Activated naive CD8-positive, alpha-beta T cell treated with anti-CD3 and anti-CD28 coated beads, Interleukin-2, amount 10 ng/mL, durations not matched to agents 7 days and 5 days (primary cell): ENCODE results near the gene LDLRAD4. TPM values are rescaled to one million over a fixed set of nuclear protein-coding genes. Genes with fewer than 3 reads are reported as not detected.

ENCODE experiments used
- ATAC-seq: fragments of 150-1000 bp; cut with Tn5 transposase; one replicate; pipeline ENCODE4 v1.10.0; 2021; ENCODE audit warnings: low read depth, moderate library complexity
- POLR2A ChIA-PET: fragments of 350-600 bp; sonication (Branson Sonifier 250); formaldehyde crosslinking; loops from one replicate; lab custom pipeline; 2021; ENCODE audit warnings: antibody characterized with exemption; lab: Charles Lee
- DNase-seq: peaks from one replicate; pipeline ENCODE4 v3.0.0; 2021
- H3K27ac Mint-ChIP-seq: one replicate; pipeline ENCODE4 v1.8.0; 2022; ENCODE audit warnings: mild to moderate bottlenecking, mixed read lengths
- H3K27me3 Mint-ChIP-seq: one replicate; pipeline ENCODE4 v1.8.0; 2022; ENCODE audit warnings: mild to moderate bottlenecking, moderate library complexity, mixed read lengths
- H3K36me3 Mint-ChIP-seq: one replicate; pipeline ENCODE4 v1.8.0; 2021; ENCODE audit warnings: mild to moderate bottlenecking, mixed read lengths
- H3K4me1 Mint-ChIP-seq: one replicate; pipeline ENCODE4 v1.8.0; 2021; ENCODE audit warnings: mixed read lengths
- H3K4me3 Mint-ChIP-seq: one replicate; pipeline ENCODE4 v1.8.0; 2022; ENCODE audit warnings: mild to moderate bottlenecking, moderate library complexity, mixed read lengths
- H3K9me3 Mint-ChIP-seq: one replicate; pipeline ENCODE4 v1.8.0; 2021; ENCODE audit warnings: mixed read lengths
- total RNA-seq, 2 experiments: library from RNA; stranded (reverse); gene quantifications; one replicate each; pipeline ENCODE4 v1.2.3, GENCODE V29; 2021

The LDLRAD4 gene
- total RNA-seq, 2 experiments from 2014 or later, result 40.3 to 44.3 TPM

DNA sequence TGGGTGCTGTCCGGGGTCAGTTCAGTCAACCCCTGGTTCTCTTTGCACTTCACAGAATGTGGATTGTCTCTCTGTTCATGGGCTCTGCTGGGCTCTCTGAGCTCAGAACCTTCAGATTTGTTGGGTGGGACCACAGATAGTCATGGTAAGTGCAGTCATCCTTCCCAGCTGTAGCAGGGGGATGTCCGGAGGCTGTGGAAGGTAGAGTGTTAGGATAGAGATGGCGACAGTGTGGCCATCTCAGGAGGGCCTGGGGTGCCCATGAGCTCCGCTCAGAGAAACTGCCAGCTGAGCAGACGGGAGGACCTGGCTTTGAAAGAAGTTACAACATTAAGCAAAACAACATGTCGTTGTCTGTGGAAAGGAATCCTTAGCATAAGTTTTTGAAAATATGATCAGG is 358.0 kb downstream of the LDLRAD4 start:
- Mint-ChIP-seq H3K4me1 (peaks cover 60% of the 10 kb centered on the region), H3K36me3 (peaks cover 20% of the 10 kb centered on the region), H3K27me3 (no peaks in the 10 kb centered on the region), H3K4me3 (peak overlapping the region; percentile 62), H3K9me3 (no peaks in the 10 kb centered on the region), H3K27ac (peak overlapping the region; percentile 79)
- no peak for DNase-seq
- ATAC-seq, result no peak
- POLR2A ChIA-PET, result interaction anchor here (0.7 to 6.7 kb wide), 9 partner anchors 10 to 714 kb away, joined by 3 to 117 read pairs (median 3); no protein-coding TSS in a partner anchor

- ATAC-seq (peak; percentile 89), DNase-seq (no peak)
- Mint-ChIP-seq H3K4me3 (peak overlapping the region; percentile 62), H3K36me3 (peaks cover 20% of the 10 kb centered on the region), H3K9me3 (no peaks in the 10 kb centered on the region), H3K27ac (peak overlapping the region; percentile 79), H3K4me1 (peaks cover 59% of the 10 kb centered on the region), H3K27me3 (no peaks in the 10 kb centered on the region)
- POLR2A ChIA-PET, result interaction anchor here (1.0 to 6.7 kb wide), 8 partner anchors 8 to 361 kb away, joined by 3 to 117 read pairs (median 3); no protein-coding TSS in a partner anchor
Measured at GRCh38 chr18:13577091-13577697, 358.6 kb downstream of the LDLRAD4 start.

GRCh38 chr18:13577781-13578180 is 359.2 kb downstream of the LDLRAD4 start:
- Mint-ChIP-seq H3K9me3 (no peaks in the 10 kb centered on the region), H3K27me3 (no peaks in the 10 kb centered on the region), H3K27ac (peak overlapping the region; percentile 79), H3K4me1 (peaks cover 55% of the 10 kb centered on the region), H3K4me3 (peak overlapping the region; percentile 62), H3K36me3 (peaks cover 17% of the 10 kb centered on the region)
- DNase-seq (no peak), ATAC-seq (peak; percentile 23)
- POLR2A ChIA-PET, result interaction anchor here (0.9 to 6.7 kb wide), 9 partner anchors 9 to 362 kb away, joined by 3 to 117 read pairs (median 3); no protein-coding TSS in a partner anchor

DNA sequence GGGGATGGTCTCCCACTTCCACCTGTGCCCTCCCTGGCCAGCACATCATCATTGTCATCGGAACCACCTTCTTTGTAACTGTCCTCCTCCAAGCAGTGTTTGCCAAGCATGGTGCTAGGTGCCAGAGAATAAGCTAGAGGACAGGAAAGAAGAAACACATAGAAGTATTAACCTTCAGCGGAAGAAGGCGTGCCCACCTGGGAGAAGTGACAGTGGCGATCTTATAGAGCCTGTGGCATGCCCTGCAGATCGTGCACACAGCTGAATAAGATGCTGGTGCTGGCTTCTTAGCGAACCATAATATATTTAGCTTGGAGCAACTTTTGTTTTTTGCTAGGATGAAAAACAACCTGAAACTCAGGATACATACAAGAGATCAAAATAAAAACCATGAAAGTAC is 359.8 kb downstream of the LDLRAD4 start:
- peaks cover 16% of the 10 kb centered on the region for H3K36me3 Mint-ChIP-seq
- no peaks in the 10 kb centered on the region for H3K9me3 Mint-ChIP-seq
- H3K4me1 Mint-ChIP-seq, result peaks cover 56% of the 10 kb centered on the region
- no peaks in the 10 kb centered on the region for H3K27me3 Mint-ChIP-seq
- H3K27ac Mint-ChIP-seq, result peak overlapping the region; percentile 87
- H3K4me3 Mint-ChIP-seq, result peak overlapping the region; percentile 77
- ATAC-seq (no peak), DNase-seq (no peak)
- POLR2A ChIA-PET, result interaction anchor here (0.9 to 6.7 kb wide), 4 partner anchors 11 to 34 kb away, joined by 3 to 117 read pairs (median 18); no protein-coding TSS in a partner anchor

- Mint-ChIP-seq H3K4me1 (peaks cover 63% of the 10 kb centered on the region), H3K36me3 (peaks cover 19% of the 10 kb centered on the region), H3K9me3 (no peaks in the 10 kb centered on the region), H3K27me3 (no peaks in the 10 kb centered on the region), H3K4me3 (peak overlapping the region; percentile 77), H3K27ac (peak overlapping the region; percentile 94)
- POLR2A ChIA-PET, result interaction anchor here (6.7 kb wide), 1 partner anchor 32 kb away, joined by 117 read pairs; no protein-coding TSS in a partner anchor
- peak; percentile 37 for ATAC-seq
- DNase-seq, result no peak
Measured at GRCh38 chr18:13579874-13580273, 361.3 kb downstream of the LDLRAD4 start.

GRCh38 chr18:13580351-13580750 is 361.8 kb downstream of the LDLRAD4 start:
- H3K27ac Mint-ChIP-seq, result peak overlapping the region; percentile 94

DNA sequence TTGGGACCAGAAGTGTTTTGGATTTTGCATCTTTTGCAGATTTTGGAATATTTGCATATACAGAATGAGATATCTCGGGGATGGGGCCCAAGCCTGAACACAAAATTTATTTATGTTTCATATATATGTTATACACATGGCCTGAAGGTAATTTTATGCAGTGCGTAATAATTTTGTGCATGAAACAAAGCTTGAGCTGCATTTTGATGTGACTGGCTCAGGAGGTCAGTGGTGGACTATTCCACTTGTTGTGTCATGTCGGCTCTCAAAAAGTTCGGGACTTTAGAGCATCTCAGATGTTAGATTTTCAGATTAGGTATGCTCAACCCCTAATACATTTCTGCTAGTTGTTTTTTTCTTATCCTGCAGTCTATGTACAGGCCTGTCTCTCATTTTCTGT is 362.4 kb downstream of the LDLRAD4 start:
- Mint-ChIP-seq H3K9me3 (no peaks in the 10 kb centered on the region), H3K27me3 (no peaks in the 10 kb centered on the region), H3K4me3 (no peak overlapping the region), H3K36me3 (peaks cover 16% of the 10 kb centered on the region), H3K4me1 (peaks cover 65% of the 10 kb centered on the region), H3K27ac (peak overlapping the region; percentile 47)
- no peak for ATAC-seq
- POLR2A ChIA-PET, result interaction anchor here (6.7 kb wide), 1 partner anchor 31 kb away, joined by 117 read pairs; no protein-coding TSS in a partner anchor
- DNase-seq, result no peak

More at GRCh38 chr18:13580351-13580750, 361.8 kb downstream of the LDLRAD4 start:
- Mint-ChIP-seq H3K9me3 (no peaks in the 10 kb centered on the region), H3K4me3 (peak overlapping the region; percentile 77), H3K36me3 (peaks cover 20% of the 10 kb centered on the region), H3K4me1 (peaks cover 65% of the 10 kb centered on the region), H3K27me3 (no peaks in the 10 kb centered on the region)
- ATAC-seq, result peak; percentile 9
- POLR2A ChIA-PET, result interaction anchor here (6.7 kb wide), 1 partner anchor 32 kb away, joined by 117 read pairs; no protein-coding TSS in a partner anchor
- no peak for DNase-seq

DNA sequence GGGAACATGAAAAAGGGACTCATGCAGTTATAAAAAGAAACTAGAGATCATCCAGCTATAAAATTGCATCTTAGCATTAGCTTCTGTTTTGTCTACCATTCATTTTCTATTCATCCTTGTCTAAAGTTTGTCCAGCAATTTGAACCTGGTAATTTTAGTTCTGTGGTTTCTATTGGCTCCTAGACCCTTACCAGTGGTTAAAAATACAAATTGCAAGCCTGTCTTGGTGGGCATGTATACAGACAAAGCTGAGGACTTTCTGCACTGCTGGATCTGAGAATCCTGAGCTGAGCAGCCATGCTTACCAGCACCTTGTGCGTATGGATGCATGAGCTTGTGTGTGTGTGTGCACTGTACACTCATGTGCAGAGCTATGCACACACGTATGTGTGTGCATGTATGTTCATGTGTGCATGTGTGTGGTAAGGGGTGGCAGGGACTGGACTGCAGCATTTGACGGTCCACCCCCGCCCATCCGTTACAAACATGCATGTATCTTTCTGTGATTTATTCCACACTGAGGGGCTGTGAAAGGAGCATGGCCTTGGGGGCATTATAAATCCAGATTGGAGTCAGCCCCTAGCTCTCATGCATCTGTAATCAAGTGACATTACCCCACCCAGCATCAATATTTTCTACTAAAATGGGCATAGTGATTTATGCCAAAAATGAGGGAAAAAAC is 363.1 kb downstream of the LDLRAD4 start:
- Mint-ChIP-seq H3K4me3 (peak overlapping the region; percentile 11), H3K27ac (no peak overlapping the region), H3K9me3 (no peaks in the 10 kb centered on the region), H3K36me3 (peaks cover 15% of the 10 kb centered on the region), H3K4me1 (peaks cover 66% of the 10 kb centered on the region), H3K27me3 (no peaks in the 10 kb centered on the region)
- ATAC-seq, result no peak
- POLR2A ChIA-PET, result interaction anchor here (1.6 to 6.7 kb wide), 2 partner anchors 15 to 30 kb away, joined by 5 to 117 read pairs; no protein-coding TSS in a partner anchor
- DNase-seq, result no peak

- no peak for DNase-seq
- H3K27ac Mint-ChIP-seq, result no peak overlapping the region
- POLR2A ChIA-PET, result interaction anchor here (1.6 to 6.7 kb wide), 2 partner anchors 15 to 30 kb away, joined by 5 to 117 read pairs; no protein-coding TSS in a partner anchor
- no peaks in the 10 kb centered on the region for H3K27me3 Mint-ChIP-seq
- peaks cover 16% of the 10 kb centered on the region for H3K36me3 Mint-ChIP-seq
- no peak for ATAC-seq
- no peaks in the 10 kb centered on the region for H3K9me3 Mint-ChIP-seq
- peaks cover 65% of the 10 kb centered on the region for H3K4me1 Mint-ChIP-seq
- peak overlapping the region; percentile 11 for H3K4me3 Mint-ChIP-seq
Measured at GRCh38 chr18:13582178-13582670, 363.7 kb downstream of the LDLRAD4 start.

DNA sequence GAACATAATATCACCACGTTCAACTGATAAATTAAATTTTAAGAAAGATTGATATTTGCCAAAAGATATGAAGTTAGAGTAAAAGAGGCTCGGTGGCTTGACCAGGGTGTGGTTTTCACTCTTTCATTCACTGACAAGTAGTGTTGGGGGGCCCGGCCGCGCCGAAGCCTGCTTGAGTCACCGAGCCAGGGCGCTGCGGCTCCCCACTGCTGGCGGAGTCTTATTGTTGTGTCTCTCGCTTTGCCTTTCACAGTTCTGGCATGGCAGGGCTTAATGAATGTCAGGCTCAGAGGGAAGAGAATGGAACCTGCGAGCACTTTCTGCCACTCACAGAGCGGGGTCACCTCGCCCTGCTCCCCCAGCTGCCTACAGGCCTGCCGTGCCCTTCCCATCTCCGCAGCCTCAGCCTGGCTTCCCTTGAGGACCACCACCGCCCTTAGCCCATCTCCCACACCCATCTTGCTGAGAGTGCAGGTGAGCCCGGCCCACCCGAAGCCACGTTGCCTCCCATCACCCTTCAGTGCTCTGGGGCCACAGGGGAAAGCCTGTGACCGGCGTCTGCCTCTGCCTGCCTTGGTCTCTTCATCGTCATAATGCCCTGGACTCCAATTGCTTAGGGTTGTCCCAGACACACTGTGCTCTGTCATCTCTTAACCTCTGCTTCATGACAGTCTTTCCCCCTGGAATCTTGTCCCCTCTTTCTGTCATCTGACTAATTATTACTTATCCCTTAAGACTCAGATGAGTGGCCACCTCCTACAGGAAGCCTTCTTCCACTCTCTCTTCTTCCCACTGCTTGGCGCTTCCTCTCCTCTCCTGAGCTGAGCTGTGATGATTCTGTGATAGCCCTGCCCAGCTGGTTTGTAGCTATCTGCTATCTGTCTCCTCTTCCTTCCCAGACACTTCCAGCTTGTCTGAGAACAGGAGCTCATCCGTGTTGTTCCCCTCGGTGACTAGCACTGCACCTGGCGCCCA is 365.3 kb downstream of the LDLRAD4 start:
- no peak overlapping the region for H3K4me3 Mint-ChIP-seq
- peaks cover 65% of the 10 kb centered on the region for H3K4me1 Mint-ChIP-seq
- peaks cover 22% of the 10 kb centered on the region for H3K36me3 Mint-ChIP-seq
- DNase-seq (no peak), ATAC-seq (no peak)
- H3K27ac Mint-ChIP-seq, result peak overlapping the region; percentile 3
- no peaks in the 10 kb centered on the region for H3K9me3 Mint-ChIP-seq
- no peaks in the 10 kb centered on the region for H3K27me3 Mint-ChIP-seq
- POLR2A ChIA-PET, result interaction anchor here (1.1 kb wide), 1 partner anchor 13 kb away, joined by 4 read pairs; no protein-coding TSS in a partner anchor

- peaks cover 25% of the 10 kb centered on the region for H3K36me3 Mint-ChIP-seq
- POLR2A ChIA-PET, result interaction anchor here (1.1 kb wide), 1 partner anchor 14 kb away, joined by 4 read pairs; no protein-coding TSS in a partner anchor
- H3K27me3 Mint-ChIP-seq, result no peaks in the 10 kb centered on the region
- peak overlapping the region; percentile 32 for H3K27ac Mint-ChIP-seq
- H3K4me3 Mint-ChIP-seq, result no peak overlapping the region
- peaks cover 62% of the 10 kb centered on the region for H3K4me1 Mint-ChIP-seq
- ATAC-seq (no peak), DNase-seq (no peak)
- no peaks in the 10 kb centered on the region for H3K9me3 Mint-ChIP-seq
Measured at GRCh38 chr18:13584825-13585224, 366.3 kb downstream of the LDLRAD4 start.
